ENCODE results near the gene GPC1.
A peak's percentile ranks its signal among the peaks of the same experiment; 100 is the strongest.

The GPC1 gene

DNA sequence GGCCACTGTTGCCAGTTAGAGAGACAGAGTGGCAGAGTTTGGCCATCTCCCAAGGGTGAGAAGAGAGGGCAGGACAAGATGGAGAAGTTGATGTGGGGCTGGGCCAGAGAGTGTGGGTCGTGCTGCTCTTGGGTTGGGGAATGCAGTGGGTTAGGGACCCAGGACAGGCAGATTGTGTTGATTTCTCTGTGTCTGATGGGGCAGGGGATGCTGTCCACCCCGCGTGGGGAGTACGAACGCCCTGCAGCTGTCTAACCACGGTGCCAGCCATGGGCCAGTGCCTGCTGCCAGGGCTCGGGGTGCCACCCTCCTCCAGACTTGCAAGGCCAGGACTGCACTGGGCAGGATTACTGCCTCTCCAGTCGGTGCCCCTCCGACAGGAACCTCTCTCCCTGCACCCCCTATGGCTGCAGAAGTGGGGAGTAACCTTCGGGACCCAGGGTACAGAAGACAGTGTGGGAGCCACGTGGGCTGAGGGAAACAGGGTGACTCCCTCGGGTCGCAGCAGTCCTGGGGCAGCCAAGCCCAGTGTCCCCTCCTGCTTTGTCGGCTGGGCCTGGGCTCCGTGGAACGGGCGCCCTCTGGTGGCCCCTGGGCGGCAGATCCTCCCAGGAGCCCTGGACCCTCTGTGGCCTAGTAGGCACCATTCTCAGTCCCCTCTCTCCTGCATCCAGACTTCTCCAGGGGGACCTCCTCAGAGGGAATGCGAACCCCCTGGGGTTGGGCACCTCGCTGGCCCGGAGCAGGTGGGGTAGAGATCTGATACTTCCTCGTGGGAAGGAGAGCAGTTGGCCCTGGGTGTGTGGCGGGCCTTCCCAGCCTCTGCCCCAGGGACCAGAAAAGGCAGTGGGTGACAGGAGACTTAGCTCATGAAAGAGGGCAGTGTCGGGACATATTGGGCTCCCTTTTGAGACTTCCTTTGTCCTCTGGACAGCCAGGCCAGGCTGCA, 2.7 kb downstream of the GPC1 start:
- Histone ChIP-seq H3K36me3 (ENCODE audit: insufficient read depth, low read length) (no peaks in the 10 kb centered on the region), H3K4me3 (ENCODE audit: low read depth, low read length, poor library complexity, severe bottlenecking) (no peak overlapping the region), H3K4me2 (ENCODE audit: low read length) (no peak overlapping the region), H4K20me1 (ENCODE audit: insufficient read depth, low read length) (no peaks in the 10 kb centered on the region), H2AFZ (ENCODE audit: low read length) (no peak overlapping the region), H3F3A (ENCODE audit: insufficient read depth, low read length) (no peaks in the 10 kb centered on the region), H3K27ac (ENCODE audit: low read depth, low read length, poor library complexity, severe bottlenecking) (no peak overlapping the region), H3K79me2 (ENCODE audit: insufficient read depth, low read length) (no peaks in the 10 kb centered on the region), H3K9me3 (ENCODE audit: low read length) (no peaks in the 10 kb centered on the region), H3K27me3 (ENCODE audit: insufficient read depth, low read length) (no peaks in the 10 kb centered on the region), H3K9ac (ENCODE audit: low read length) (no peak overlapping the region), H3K4me1 (ENCODE audit: insufficient read depth, low read length, severe bottlenecking) (peaks cover 8% of the 10 kb centered on the region), H3K9me2 (ENCODE audit: low read depth, low read length) (no peaks in the 10 kb centered on the region)
- TF ChIP-seq EZH2 (IDR thresholded peaks at IDR 0.05; ENCODE audit: borderline replicate concordance, low read length) (no peak), CTCF (IDR thresholded peaks at IDR 0.05; ENCODE audit: low read length) (peak; percentile 88)

DNA sequence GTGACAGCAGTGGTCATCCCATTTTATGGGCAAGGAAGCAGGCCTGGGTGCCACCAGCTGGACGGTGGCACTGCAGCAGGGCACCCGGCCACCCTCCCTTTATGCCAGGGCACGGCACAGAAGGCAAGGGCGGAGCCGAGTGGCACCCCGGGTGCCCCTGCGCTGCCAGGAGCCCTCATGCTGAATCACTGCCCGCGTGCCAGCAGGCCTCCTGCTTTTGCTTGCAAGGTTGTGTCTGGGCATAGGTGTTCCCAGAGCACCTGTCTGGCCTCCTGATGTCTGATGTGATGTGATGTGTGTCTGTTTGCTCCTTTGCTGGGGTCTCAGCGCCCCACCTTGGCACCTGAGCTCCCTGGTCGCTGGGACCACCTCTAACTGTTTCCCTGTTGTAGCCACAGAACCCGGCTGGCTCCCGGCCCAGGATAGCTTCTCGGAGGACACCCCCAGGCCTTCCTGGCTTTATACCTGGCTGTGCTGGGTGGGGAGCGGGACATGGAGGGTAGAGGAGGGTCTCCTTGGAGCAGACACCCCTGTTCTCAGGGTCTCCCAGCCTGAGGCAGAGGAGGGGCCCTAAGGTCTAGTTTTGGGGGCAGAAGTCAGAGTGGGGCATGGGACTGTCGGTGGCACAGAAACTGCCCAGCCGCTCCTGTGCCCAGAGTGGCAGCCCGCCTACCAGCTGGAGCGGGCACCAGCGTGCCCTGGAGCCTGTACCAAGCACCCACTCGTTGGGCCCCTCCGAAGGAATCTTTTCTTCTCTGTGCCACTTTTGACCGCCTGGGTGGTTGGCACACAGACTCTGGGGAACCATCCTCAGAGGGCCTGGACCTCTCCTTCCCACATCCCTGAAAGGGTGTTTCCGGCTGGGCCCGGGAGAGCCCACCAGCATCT, 3.6 kb downstream of the GPC1 start:
- TF ChIP-seq CTCF (IDR thresholded peaks at IDR 0.05; ENCODE audit: low read length) (no peak), EZH2 (IDR thresholded peaks at IDR 0.05; ENCODE audit: borderline replicate concordance, low read length) (no peak)
- H3K36me3 ChIP-seq (ENCODE audit: insufficient read depth, low read length) = no peaks in the 10 kb centered on the region
- no peaks in the 10 kb centered on the region for H3F3A ChIP-seq (ENCODE audit: insufficient read depth, low read length)
- H4K20me1 ChIP-seq (ENCODE audit: insufficient read depth, low read length) = no peaks in the 10 kb centered on the region
- no peak overlapping the region for H3K4me3 ChIP-seq (ENCODE audit: low read depth, low read length, poor library complexity, severe bottlenecking)
- peaks cover 8% of the 10 kb centered on the region for H3K4me1 ChIP-seq (ENCODE audit: insufficient read depth, low read length, severe bottlenecking)
- H3K79me2 ChIP-seq (ENCODE audit: insufficient read depth, low read length) = no peaks in the 10 kb centered on the region
- H3K27ac ChIP-seq (ENCODE audit: low read depth, low read length, poor library complexity, severe bottlenecking) = no peak overlapping the region
- no peaks in the 10 kb centered on the region for H3K27me3 ChIP-seq (ENCODE audit: insufficient read depth, low read length)
- H3K4me2 ChIP-seq (ENCODE audit: low read length) = no peak overlapping the region
- no peak overlapping the region for H2AFZ ChIP-seq (ENCODE audit: low read length)
- no peak overlapping the region for H3K9ac ChIP-seq (ENCODE audit: low read length)
- no peaks in the 10 kb centered on the region for H3K9me2 ChIP-seq (ENCODE audit: low read depth, low read length)
- no peaks in the 10 kb centered on the region for H3K9me3 ChIP-seq (ENCODE audit: low read length)

DNA sequence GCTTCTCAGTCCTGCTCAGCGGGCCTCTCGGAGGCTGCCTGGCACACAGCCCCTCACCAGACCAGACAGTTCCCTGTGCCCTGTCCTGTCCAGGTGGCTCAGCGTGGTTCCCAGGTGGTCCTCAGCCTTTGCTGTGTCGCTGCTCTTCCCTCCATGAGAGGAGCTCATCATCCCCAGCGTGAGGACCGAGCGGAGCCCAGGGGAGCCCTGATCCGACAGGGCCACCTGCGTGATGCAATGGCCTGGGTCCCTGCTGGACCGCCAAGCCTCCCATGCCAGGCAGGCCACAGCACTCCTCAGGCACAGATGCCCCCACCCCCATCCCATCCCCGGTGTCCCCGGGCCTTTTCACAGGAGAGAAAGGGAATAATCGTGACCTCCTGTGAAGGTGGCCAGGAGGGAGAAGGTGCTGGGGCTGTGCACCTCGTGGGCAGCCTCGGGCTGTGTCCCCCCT, 4.3 kb downstream of the GPC1 start:
- Histone ChIP-seq H3K79me2 (ENCODE audit: insufficient read depth, low read length) (no peaks in the 10 kb centered on the region), H4K20me1 (ENCODE audit: insufficient read depth, low read length) (no peaks in the 10 kb centered on the region), H3K4me3 (ENCODE audit: low read depth, low read length, poor library complexity, severe bottlenecking) (no peak overlapping the region), H3K9ac (ENCODE audit: low read length) (no peak overlapping the region), H3F3A (ENCODE audit: insufficient read depth, low read length) (no peaks in the 10 kb centered on the region), H3K9me3 (ENCODE audit: low read length) (no peaks in the 10 kb centered on the region), H3K4me2 (ENCODE audit: low read length) (no peak overlapping the region), H2AFZ (ENCODE audit: low read length) (no peak overlapping the region), H3K4me1 (ENCODE audit: insufficient read depth, low read length, severe bottlenecking) (peaks cover 1% of the 10 kb centered on the region), H3K9me2 (ENCODE audit: low read depth, low read length) (no peaks in the 10 kb centered on the region), H3K27ac (ENCODE audit: low read depth, low read length, poor library complexity, severe bottlenecking) (no peak overlapping the region), H3K27me3 (ENCODE audit: insufficient read depth, low read length) (no peaks in the 10 kb centered on the region), H3K36me3 (ENCODE audit: insufficient read depth, low read length) (no peaks in the 10 kb centered on the region)
- TF ChIP-seq EZH2 (IDR thresholded peaks at IDR 0.05; ENCODE audit: borderline replicate concordance, low read length) (no peak), CTCF (IDR thresholded peaks at IDR 0.05; ENCODE audit: low read length) (no peak)
